ENCODE measurements around the gene GOLGA3. TPM values are rescaled to one million over a fixed set of nuclear protein-coding genes. Genes with fewer than 3 reads are reported as not detected.
"Not testable (repeated sequence)": the region's sequence is repeated elsewhere in the genome, so short reads cannot be mapped to it uniquely, and the experiment has no call there.

GOLGA3 gene
- total RNA-seq, 1 donor from 2014 or later, result 64.5 TPM

GRCh38 chr12:132776816-132777568 lies 51.7 kb downstream of the GOLGA3 start:
- Mint-ChIP-seq H3K27me3 (ENCODE audit: low read depth) (no peaks in the 10 kb centered on the region), H3K27ac (no peak overlapping the region), H3K4me1 (ENCODE audit: low read depth) (peaks cover 3% of the 10 kb centered on the region), H3K36me3 (ENCODE audit: low read depth) (peaks cover 69% of the 10 kb centered on the region), H3K4me3 (ENCODE audit: low read depth) (no peak overlapping the region), H3K9me3 (no peaks in the 10 kb centered on the region)
- intact Hi-C loops (cut with micrococcal nuclease), result no loop called here
- DNase-seq (ENCODE audit: low spot score), result no peak

DNA sequence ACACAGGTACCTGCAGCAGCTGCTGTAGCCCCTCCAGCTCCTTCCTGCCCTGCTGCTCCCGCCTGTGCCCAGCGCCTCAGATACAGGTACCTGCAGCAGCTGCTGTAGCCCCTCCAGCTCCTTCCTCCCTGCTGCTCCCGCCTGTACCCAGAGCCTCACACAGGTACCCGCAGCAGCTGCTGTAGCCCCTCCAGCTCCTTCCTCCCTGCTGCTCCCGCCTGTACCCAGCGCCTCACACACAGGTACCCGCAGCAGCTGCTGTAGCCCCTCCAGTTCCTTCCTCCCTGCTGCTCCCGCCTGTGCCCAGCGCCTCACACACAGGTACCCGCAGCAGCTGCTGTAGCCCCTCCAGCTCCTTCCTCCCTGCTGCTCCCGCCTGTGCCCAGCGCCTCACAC lies 52.4 kb downstream of the GOLGA3 start:
- H3K4me3 Mint-ChIP-seq (ENCODE audit: low read depth); H3K27me3 Mint-ChIP-seq (ENCODE audit: low read depth); H3K27ac Mint-ChIP-seq; intact Hi-C loops (cut with micrococcal nuclease); H3K9me3 Mint-ChIP-seq; DNase-seq (ENCODE audit: low spot score): not testable (repeated sequence)
- peaks cover 70% of the 10 kb centered on the region for H3K36me3 Mint-ChIP-seq (ENCODE audit: low read depth)
- H3K4me1 Mint-ChIP-seq (ENCODE audit: low read depth), result peaks cover 10% of the 10 kb centered on the region

GRCh38 chr12:132775502-132776229 lies 53.0 kb downstream of the GOLGA3 start:
- intact Hi-C loops (cut with micrococcal nuclease), result no loop called here
- peaks cover 13% of the 10 kb centered on the region for H3K4me1 Mint-ChIP-seq (ENCODE audit: low read depth)
- H3K27ac Mint-ChIP-seq, result no peak overlapping the region
- H3K27me3 Mint-ChIP-seq (ENCODE audit: low read depth), result no peaks in the 10 kb centered on the region
- no peak overlapping the region for H3K4me3 Mint-ChIP-seq (ENCODE audit: low read depth)
- no peak for DNase-seq (ENCODE audit: low spot score)
- peaks cover 69% of the 10 kb centered on the region for H3K36me3 Mint-ChIP-seq (ENCODE audit: low read depth)
- no peaks in the 10 kb centered on the region for H3K9me3 Mint-ChIP-seq

GRCh38 chr12:132774646-132775275 lies 53.9 kb downstream of the GOLGA3 start:
- DNase-seq (ENCODE audit: low spot score), result no peak
- Mint-ChIP-seq H3K4me1 (ENCODE audit: low read depth) (peaks cover 15% of the 10 kb centered on the region), H3K27ac (no peak overlapping the region), H3K36me3 (ENCODE audit: low read depth) (peaks cover 66% of the 10 kb centered on the region), H3K9me3 (no peaks in the 10 kb centered on the region), H3K4me3 (ENCODE audit: low read depth) (no peak overlapping the region), H3K27me3 (ENCODE audit: low read depth) (no peaks in the 10 kb centered on the region)
- intact Hi-C loops (cut with micrococcal nuclease), result no loop called here

GRCh38 chr12:132774159-132774558 lies 54.5 kb downstream of the GOLGA3 start:
- Mint-ChIP-seq H3K27me3 (ENCODE audit: low read depth) (no peaks in the 10 kb centered on the region), H3K4me3 (ENCODE audit: low read depth) (no peak overlapping the region), H3K9me3 (no peaks in the 10 kb centered on the region), H3K27ac (no peak overlapping the region), H3K36me3 (ENCODE audit: low read depth) (peaks cover 66% of the 10 kb centered on the region), H3K4me1 (ENCODE audit: low read depth) (peaks cover 15% of the 10 kb centered on the region)
- intact Hi-C loops (cut with micrococcal nuclease), result no loop called here
- no peak for DNase-seq (ENCODE audit: low spot score)

DNA sequence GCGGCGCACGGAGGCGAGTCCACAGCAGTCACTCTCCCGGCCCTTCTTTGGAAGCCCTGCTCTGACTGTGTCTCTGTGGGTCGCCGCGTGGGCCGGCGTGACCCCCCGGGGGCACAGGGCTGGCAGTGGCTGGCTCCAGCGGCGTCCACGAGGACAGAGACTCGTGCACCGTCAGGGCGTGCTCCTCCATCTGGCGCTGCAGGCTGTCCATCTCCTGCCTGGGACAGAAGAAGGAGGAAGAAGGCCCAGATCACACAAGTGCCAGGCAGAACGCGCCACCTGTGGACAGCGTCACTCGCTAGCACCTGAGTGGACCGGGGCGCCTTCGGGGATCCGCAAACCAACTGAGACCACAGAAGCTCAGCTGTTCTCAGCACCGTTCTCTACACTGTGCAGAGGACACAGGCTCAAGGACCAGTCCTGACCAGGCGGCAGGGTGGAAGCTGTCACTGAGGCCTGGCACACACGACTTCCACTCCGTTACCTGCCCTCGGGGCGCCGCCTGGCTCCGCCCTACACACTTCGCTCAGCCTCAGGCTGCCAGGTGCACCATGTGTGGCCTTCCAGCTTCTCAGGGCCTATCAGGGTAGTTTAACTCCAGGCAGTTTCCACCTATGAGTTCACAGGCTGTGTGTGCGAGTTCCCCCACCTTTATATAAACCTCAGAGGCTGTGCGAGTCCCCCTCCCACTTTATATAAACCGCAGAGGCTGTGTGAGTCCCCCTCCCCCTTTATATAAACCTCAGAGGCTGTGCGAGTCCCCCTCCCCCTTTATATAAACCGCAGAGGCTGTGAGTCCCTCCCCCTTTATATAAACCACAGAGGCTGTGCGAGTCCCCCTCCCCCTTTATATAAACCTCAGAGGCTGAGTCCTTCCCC lies 55.4 kb downstream of the GOLGA3 start:
- intact Hi-C loops (cut with micrococcal nuclease), result no loop called here
- Mint-ChIP-seq H3K9me3 (no peaks in the 10 kb centered on the region), H3K4me3 (ENCODE audit: low read depth) (no peak overlapping the region), H3K36me3 (ENCODE audit: low read depth) (peaks cover 74% of the 10 kb centered on the region), H3K4me1 (ENCODE audit: low read depth) (peaks cover 17% of the 10 kb centered on the region), H3K27ac (no peak overlapping the region), H3K27me3 (ENCODE audit: low read depth) (no peaks in the 10 kb centered on the region)
- DNase-seq (ENCODE audit: low spot score), result no peak

- no peak overlapping the region for H3K4me3 Mint-ChIP-seq (ENCODE audit: low read depth)
- DNase-seq (ENCODE audit: low spot score), result no peak
- H3K36me3 Mint-ChIP-seq (ENCODE audit: low read depth), result peaks cover 71% of the 10 kb centered on the region
- peaks cover 19% of the 10 kb centered on the region for H3K4me1 Mint-ChIP-seq (ENCODE audit: low read depth)
- no peak overlapping the region for H3K27ac Mint-ChIP-seq
- H3K9me3 Mint-ChIP-seq, result no peaks in the 10 kb centered on the region
- intact Hi-C loops (cut with micrococcal nuclease), result no loop called here
- no peaks in the 10 kb centered on the region for H3K27me3 Mint-ChIP-seq (ENCODE audit: low read depth)
Measured at GRCh38 chr12:132772606-132773005, 56.1 kb downstream of the GOLGA3 start.

DNA sequence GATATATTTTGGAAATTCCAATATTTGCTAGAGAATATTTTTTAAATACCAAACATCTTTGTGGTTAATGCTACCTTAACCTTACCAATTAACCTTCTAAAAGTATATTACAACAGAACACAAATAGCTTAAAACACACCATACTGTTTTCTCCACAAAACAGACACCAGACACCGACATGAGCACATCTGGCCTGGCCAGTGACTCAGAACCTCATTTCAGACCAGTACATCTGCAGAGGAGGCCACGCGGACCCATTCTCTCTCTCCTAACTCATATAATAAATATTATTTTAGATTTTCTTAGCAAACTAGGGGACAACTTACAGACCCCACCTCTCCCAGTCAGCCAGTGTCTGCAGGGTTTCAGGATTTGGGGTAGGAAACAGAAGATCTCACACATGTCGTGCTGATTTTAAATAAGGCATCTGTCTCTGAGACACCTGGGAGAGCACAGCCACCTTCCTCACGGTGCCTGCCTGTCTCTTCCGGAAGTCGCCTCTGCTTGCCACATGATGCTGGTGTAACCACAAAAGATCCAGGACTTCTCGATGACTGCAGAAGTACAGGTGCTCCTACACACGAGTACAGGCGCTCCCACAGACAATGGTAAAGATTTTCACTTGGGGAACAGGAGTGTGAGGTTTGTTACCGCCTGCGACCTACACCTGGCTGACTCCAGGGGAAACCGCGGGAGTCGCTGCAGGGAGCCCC lies 57.4 kb downstream of the GOLGA3 start:
- no peaks in the 10 kb centered on the region for H3K9me3 Mint-ChIP-seq
- peaks cover 60% of the 10 kb centered on the region for H3K36me3 Mint-ChIP-seq (ENCODE audit: low read depth)
- intact Hi-C loops (cut with micrococcal nuclease), result no loop called here
- peaks cover 19% of the 10 kb centered on the region for H3K4me1 Mint-ChIP-seq (ENCODE audit: low read depth)
- no peaks in the 10 kb centered on the region for H3K27me3 Mint-ChIP-seq (ENCODE audit: low read depth)
- H3K27ac Mint-ChIP-seq, result peak overlapping the region; percentile 53
- no peak overlapping the region for H3K4me3 Mint-ChIP-seq (ENCODE audit: low read depth)
- DNase-seq (ENCODE audit: low spot score), result peak; percentile 21

GRCh38 chr12:132766380-132767085 lies 62.1 kb downstream of the GOLGA3 start:
- intact Hi-C loops (cut with micrococcal nuclease), result loop anchor here (10.0 kb wide), 1 partner anchor 52 kb away; the partner anchor contains the start of gene PGAM5
- Mint-ChIP-seq H3K36me3 (ENCODE audit: low read depth) (peaks cover 27% of the 10 kb centered on the region), H3K4me1 (ENCODE audit: low read depth) (peaks cover 19% of the 10 kb centered on the region), H3K27me3 (ENCODE audit: low read depth) (no peaks in the 10 kb centered on the region), H3K4me3 (ENCODE audit: low read depth) (no peak overlapping the region), H3K9me3 (no peaks in the 10 kb centered on the region), H3K27ac (no peak overlapping the region)
- no peak for DNase-seq (ENCODE audit: low spot score)

DNA sequence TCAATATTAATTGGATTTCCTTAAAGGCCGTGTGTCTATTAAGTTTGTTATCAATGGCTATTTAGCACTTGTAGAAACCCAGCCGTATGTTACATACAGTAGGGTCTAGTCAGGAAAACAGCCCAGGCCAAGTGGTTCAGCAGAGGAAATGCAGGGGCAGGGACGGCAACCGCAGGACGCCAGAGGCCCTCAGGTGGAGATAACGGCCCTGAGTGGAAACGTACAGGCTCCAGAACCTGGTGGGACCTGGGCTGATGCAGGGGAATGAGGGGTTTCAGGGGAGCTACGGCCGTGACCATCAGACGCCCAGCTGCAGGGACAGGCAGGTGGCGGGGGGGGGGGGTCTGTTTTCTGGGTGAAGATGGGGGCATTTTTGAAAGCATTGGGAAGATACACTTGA lies 63.3 kb downstream of the GOLGA3 start:
- Mint-ChIP-seq H3K27me3 (ENCODE audit: low read depth) (no peaks in the 10 kb centered on the region), H3K4me1 (ENCODE audit: low read depth) (peaks cover 17% of the 10 kb centered on the region), H3K36me3 (ENCODE audit: low read depth) (peaks cover 29% of the 10 kb centered on the region), H3K4me3 (ENCODE audit: low read depth) (no peak overlapping the region), H3K9me3 (no peaks in the 10 kb centered on the region), H3K27ac (no peak overlapping the region)
- intact Hi-C loops (cut with micrococcal nuclease), result loop anchor here (10.0 kb wide), 1 partner anchor 51 kb away; the partner anchor contains the start of gene PGAM5
- no peak for DNase-seq (ENCODE audit: low spot score)

DNA sequence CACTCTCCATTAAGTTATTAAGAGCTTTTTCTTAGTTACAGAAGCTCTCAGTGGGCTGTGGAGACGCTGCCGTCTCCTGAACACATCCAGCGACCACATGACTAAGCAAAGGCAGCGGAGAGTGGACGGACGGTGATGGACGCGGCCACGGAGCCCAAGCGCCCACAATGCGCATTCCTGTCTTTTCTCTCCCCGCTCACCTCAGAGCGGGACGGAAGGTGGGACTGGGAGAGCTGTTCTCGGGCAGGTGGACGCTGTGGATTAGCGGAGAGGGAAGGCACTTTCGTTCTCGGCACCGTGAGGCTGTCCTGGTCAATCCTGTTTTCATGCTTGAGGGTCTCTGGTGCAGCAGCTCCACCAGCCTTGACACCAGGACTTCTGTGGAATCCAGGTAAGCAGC lies 64.4 kb downstream of the GOLGA3 start:
- H3K36me3 Mint-ChIP-seq (ENCODE audit: low read depth), result peaks cover 22% of the 10 kb centered on the region
- H3K9me3 Mint-ChIP-seq, result no peaks in the 10 kb centered on the region
- intact Hi-C loops (cut with micrococcal nuclease), result loop anchor here (5.0 to 10.0 kb wide), 4 partner anchors 49 to 318 kb away; partner anchors contain the start of genes GOLGA3, PGAM5 and ZNF140
- no peak for DNase-seq (ENCODE audit: low spot score)
- peaks cover 19% of the 10 kb centered on the region for H3K4me1 Mint-ChIP-seq (ENCODE audit: low read depth)
- H3K27ac Mint-ChIP-seq, result no peak overlapping the region
- no peak overlapping the region for H3K4me3 Mint-ChIP-seq (ENCODE audit: low read depth)
- no peaks in the 10 kb centered on the region for H3K27me3 Mint-ChIP-seq (ENCODE audit: low read depth)
